ENCODE results near the gene CSTF3.

CSTF3 gene

GRCh38 chr11:33040862-33041453, 120.3 kb downstream of the CSTF3 start:
- no peak for TF ChIP-seq CTCF (conservative IDR thresholded peaks at IDR 0.05; ENCODE audit: low read depth, low read length)
- no peak overlapping the region for H3K4me3 ChIP-seq (ENCODE audit: low read length)
- no peak for DNase-seq (ENCODE audit: low read depth)

- TF ChIP-seq CTCF (conservative IDR thresholded peaks at IDR 0.05; ENCODE audit: low read depth, low read length) = no peak
- no peak for DNase-seq (ENCODE audit: low read depth)
- H3K4me3 ChIP-seq (ENCODE audit: low read length) = peak overlapping the region; percentile 86
Observed at GRCh38 chr11:33040033-33040861, 121.0 kb downstream of the CSTF3 start.

GRCh38 chr11:33039274-33040032, 121.8 kb downstream of the CSTF3 start, which contains the start of gene TCP11L1:
TCP11L1 (plus strand) TSS chr11:33039572; CDS start chr11:33043774, 4,202 bp downstream.
- H3K4me3 ChIP-seq (ENCODE audit: low read length) = peak within 1 kb of the TSS; percentile 86
- peak; percentile 80 for DNase-seq (ENCODE audit: low read depth)
- TF ChIP-seq CTCF (conservative IDR thresholded peaks at IDR 0.05; ENCODE audit: low read depth, low read length) = no peak

GRCh38 chr11:33035011-33035410, 126.3 kb downstream of the CSTF3 start:
- DNase-seq (ENCODE audit: low read depth) = no peak
- TF ChIP-seq CTCF (conservative IDR thresholded peaks at IDR 0.05; ENCODE audit: low read depth, low read length) = no peak
- no peak overlapping the region for H3K4me3 ChIP-seq (ENCODE audit: low read length)

Data from retinal pigment epithelial cell (primary cell).